Brain microvascular endothelial cell (primary cell): Measurements from ENCODE around the gene PRELP.

Experiments
- DNase-seq: peaks from one replicate; pipeline ENCODE4 v3.0.0-alpha.2; 2020
- H3K27ac ChIP-seq: fragments of 250-450 bp; sonication (Bioruptor Pico); 2 replicates; pipeline ENCODE4 v1.5.1; 2020; ENCODE audit warnings: mild to moderate bottlenecking, moderate library complexity
- H3K27me3 ChIP-seq: fragments of 250-450 bp; sonication (Bioruptor Pico); replicated peaks from 2 replicates; pipeline ENCODE4 v1.5.1; 2020; ENCODE audit warnings: mild to moderate bottlenecking
- H3K36me3 ChIP-seq: fragments of 250-450 bp; sonication (Bioruptor Pico); replicated peaks from 2 replicates; pipeline ENCODE4 v1.5.1; 2020; ENCODE audit warnings: mild to moderate bottlenecking
- H3K4me3 ChIP-seq: 2 replicates; pipeline ENCODE4 v1.5.1; 2011; ENCODE audit warnings: low read depth, mild to moderate bottlenecking, control low read depth, low read length, moderate library complexity
- in situ Hi-C: cut with HindIII; loops from 2 replicates; pipeline ENCODE4 v1.10.0; 2017; ENCODE audit warnings: low sequenced_read_pairs, low pct_ligation_motif_present
- TF ChIP-seq, protein P1 (sequence below): IDR thresholded peaks from 2 replicates; pipeline ENCODE4 v1.5.1; 2011; ENCODE audit warnings: low read depth, mild to moderate bottlenecking, moderate library complexity, low read length, control low read depth, inconsistent platforms; ENCODE audit errors: missing control alignments

The PRELP gene

DNA sequence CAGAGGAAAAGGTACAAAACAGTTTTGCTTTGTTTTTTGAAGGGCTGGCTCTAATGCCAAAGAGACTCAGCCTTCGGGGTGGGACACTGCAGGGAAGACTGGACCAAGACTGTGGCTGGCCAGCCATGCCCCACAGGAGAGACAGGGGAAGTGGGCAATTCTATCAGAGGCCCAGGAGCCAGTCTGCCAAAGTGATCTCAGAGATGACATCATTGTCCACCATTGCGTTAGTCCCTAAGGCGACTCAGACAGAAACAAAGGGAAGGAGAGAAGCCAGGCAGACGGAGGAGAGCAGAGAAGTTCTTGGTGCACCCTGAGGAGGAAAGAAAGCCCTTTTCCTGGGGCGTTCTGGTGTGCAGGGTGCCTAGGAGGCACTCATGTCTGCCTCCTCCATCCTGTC lies 44.7 kb downstream of the PRELP start:
- TF ChIP-seq, protein P1, sequence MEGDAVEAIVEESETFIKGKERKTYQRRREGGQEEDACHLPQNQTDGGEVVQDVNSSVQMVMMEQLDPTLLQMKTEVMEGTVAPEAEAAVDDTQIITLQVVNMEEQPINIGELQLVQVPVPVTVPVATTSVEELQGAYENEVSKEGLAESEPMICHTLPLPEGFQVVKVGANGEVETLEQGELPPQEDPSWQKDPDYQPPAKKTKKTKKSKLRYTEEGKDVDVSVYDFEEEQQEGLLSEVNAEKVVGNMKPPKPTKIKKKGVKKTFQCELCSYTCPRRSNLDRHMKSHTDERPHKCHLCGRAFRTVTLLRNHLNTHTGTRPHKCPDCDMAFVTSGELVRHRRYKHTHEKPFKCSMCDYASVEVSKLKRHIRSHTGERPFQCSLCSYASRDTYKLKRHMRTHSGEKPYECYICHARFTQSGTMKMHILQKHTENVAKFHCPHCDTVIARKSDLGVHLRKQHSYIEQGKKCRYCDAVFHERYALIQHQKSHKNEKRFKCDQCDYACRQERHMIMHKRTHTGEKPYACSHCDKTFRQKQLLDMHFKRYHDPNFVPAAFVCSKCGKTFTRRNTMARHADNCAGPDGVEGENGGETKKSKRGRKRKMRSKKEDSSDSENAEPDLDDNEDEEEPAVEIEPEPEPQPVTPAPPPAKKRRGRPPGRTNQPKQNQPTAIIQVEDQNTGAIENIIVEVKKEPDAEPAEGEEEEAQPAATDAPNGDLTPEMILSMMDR: no peak
- H3K27me3 ChIP-seq: no peaks in the 10 kb centered on the region
- H3K27ac ChIP-seq: no peak overlapping the region
- H3K4me3 ChIP-seq: no peak overlapping the region
- peak; percentile 57 for DNase-seq
- in situ Hi-C loops: loop anchor here (25.0 kb wide), 1 partner anchor 192 kb away; no protein-coding TSS in a partner anchor
- no peaks in the 10 kb centered on the region for H3K36me3 ChIP-seq

DNA sequence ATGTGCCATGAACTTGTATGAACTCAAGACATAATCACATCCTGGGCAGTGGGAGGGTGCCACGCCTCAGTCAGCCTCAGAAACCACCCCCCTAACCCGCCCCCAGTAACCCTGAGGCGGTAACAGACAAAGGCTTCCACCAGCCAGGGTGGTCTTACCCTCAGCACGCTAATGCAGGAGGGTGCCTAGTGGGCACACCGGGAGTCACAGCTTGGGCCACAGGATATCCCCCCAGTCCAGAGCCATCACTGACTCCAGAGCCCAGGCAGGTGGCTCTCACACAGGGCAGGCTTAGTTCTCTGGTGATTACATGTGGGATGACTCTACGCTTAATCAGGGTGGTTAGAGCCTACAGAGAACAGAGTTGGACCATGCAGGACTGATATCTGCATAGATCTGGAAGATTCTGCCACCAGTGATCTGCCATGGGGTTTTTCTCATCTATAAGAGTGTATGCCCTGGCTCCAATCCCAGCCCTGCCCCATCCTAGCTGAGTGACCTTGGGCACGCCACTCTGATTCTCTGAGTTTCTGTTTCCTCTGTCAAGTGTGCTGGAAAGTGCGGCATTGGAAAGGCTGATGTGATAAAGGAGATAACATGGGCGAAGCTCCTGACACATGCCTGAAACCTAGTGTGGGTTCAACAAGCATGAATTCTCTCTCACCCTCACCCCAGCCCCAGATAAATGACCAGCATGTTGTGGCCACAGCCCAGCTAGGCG lies 45.6 kb downstream of the PRELP start:
- in situ Hi-C loops: loop anchor here (25.0 kb wide), 1 partner anchor 191 kb away; no protein-coding TSS in a partner anchor
- Histone ChIP-seq H3K36me3 (no peaks in the 10 kb centered on the region), H3K4me3 (no peak overlapping the region), H3K27ac (no peak overlapping the region), H3K27me3 (no peaks in the 10 kb centered on the region)
- no peak for DNase-seq
- TF ChIP-seq, protein P1: no peak

GRCh38 chr1:203521812-203522211 lies 46.2 kb downstream of the PRELP start:
- no peaks in the 10 kb centered on the region for H3K27me3 ChIP-seq
- in situ Hi-C loops: loop anchor here (25.0 kb wide), 1 partner anchor 190 kb away; no protein-coding TSS in a partner anchor
- TF ChIP-seq, protein P1: no peak
- H3K36me3 ChIP-seq: no peaks in the 10 kb centered on the region
- no peak overlapping the region for H3K4me3 ChIP-seq
- no peak overlapping the region for H3K27ac ChIP-seq
- DNase-seq: no peak

- Histone ChIP-seq H3K27me3 (no peaks in the 10 kb centered on the region), H3K4me3 (no peak overlapping the region), H3K36me3 (no peaks in the 10 kb centered on the region), H3K27ac (no peak overlapping the region)
- in situ Hi-C loops: loop anchor here (25.0 kb wide), 1 partner anchor 190 kb away; no protein-coding TSS in a partner anchor
- TF ChIP-seq, protein P1: peak; percentile 6
- no peak for DNase-seq
Observed at GRCh38 chr1:203522237-203522636, 46.6 kb downstream of the PRELP start.

GRCh38 chr1:203523667-203524066 lies 48.1 kb downstream of the PRELP start:
- no peak for DNase-seq
- TF ChIP-seq, protein P1: no peak
- Histone ChIP-seq H3K27me3 (no peaks in the 10 kb centered on the region), H3K4me3 (no peak overlapping the region), H3K27ac (no peak overlapping the region), H3K36me3 (no peaks in the 10 kb centered on the region)
- in situ Hi-C loops: loop anchor here (25.0 kb wide), 1 partner anchor 189 kb away; no protein-coding TSS in a partner anchor
